KMS-11 (cell line): ENCODE data around the gene ANAPC5.

Experiments
- H2AFZ ChIP-seq: fragments of 200-600 bp; sonication (generic); 2 replicates; pipeline ENCODE4 v1.6.1; 2016; ENCODE audit warnings: antibody characterized with exemption, mixed run types, low read depth
- H3K27ac ChIP-seq: fragments of 200-600 bp; sonication (generic); 2 replicates; pipeline ENCODE4 v1.6.1; 2016; ENCODE audit warnings: mild to moderate bottlenecking, mixed run types
- H3K27me3 ChIP-seq: fragments of 200-600 bp; sonication (generic); 2 replicates; pipeline ENCODE4 v1.6.1; 2017; ENCODE audit warnings: mild to moderate bottlenecking, low read depth, mixed run types, moderate library complexity; ENCODE audit not compliant: insufficient read depth
- H3K36me3 ChIP-seq: fragments of 200-600 bp; sonication (generic); 2 replicates; pipeline ENCODE4 v1.6.1; 2017; ENCODE audit warnings: mild to moderate bottlenecking, mixed run types; ENCODE audit not compliant: insufficient read depth
- H3K4me1 ChIP-seq: fragments of 200-600 bp; sonication (generic); 2 replicates; pipeline ENCODE4 v1.6.1; 2016; ENCODE audit warnings: mild to moderate bottlenecking, low read depth, mixed run types; ENCODE audit not compliant: poor library complexity, severe bottlenecking
- H3K4me2 ChIP-seq: fragments of 200-600 bp; sonication (generic); 2 replicates; pipeline ENCODE4 v1.7.0; 2016; ENCODE audit warnings: mild to moderate bottlenecking, mixed run types
- H3K4me3 ChIP-seq: fragments of 200-600 bp; sonication (generic); IDR thresholded peaks from 2 replicates; pipeline ENCODE4 v1.6.1; 2017; ENCODE audit warnings: low read depth, low read length, mixed read lengths; ENCODE audit not compliant: insufficient read depth
- H3K79me2 ChIP-seq: fragments of 200-600 bp; sonication (generic); 2 replicates; pipeline ENCODE4 v1.6.1; 2016; ENCODE audit warnings: low read depth, mixed run types; ENCODE audit not compliant: insufficient read depth
- H3K9ac ChIP-seq: fragments of 200-600 bp; sonication (generic); 2 replicates; pipeline ENCODE4 v1.6.1; 2016; ENCODE audit warnings: mild to moderate bottlenecking, mixed run types
- H4K20me1 ChIP-seq: fragments of 200-600 bp; sonication (generic); 2 replicates; pipeline ENCODE4 v1.6.1; 2016; ENCODE audit warnings: mild to moderate bottlenecking, mixed run types; ENCODE audit not compliant: insufficient read depth
- TF ChIP-seq, protein P1 (sequence below): fragments of 200-600 bp; sonication (generic); conservative IDR thresholded peaks from 2 replicates; pipeline ENCODE4 v1.6.1; 2017; ENCODE audit warnings: low read depth, mild to moderate bottlenecking, antibody characterized with exemption, low read length, moderate library complexity, mixed read lengths

ANAPC5 gene

DNA sequence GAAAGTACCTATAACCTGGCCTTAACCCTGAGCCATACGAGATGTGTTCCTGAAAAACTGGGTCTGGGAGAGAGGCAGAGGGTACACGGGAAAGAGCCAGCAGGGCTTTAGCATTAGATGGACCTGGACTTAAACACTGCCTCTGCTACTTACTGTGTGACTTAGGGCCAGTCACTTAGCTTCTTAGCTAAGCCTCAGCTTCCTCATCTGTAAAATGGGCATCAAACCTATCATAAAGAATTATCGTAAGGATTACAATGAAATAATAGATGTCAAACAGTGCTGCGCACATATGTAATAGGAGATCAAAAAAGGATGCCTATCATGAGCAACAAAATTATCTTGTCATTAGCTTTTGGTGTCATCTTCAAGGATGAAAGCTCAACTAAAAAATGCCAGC is 23.6 kb downstream of the ANAPC5 start:
- Histone ChIP-seq H2AFZ (no peak overlapping the region), H3K79me2 (no peaks in the 10 kb centered on the region), H3K27ac (no peak overlapping the region), H4K20me1 (no peaks in the 10 kb centered on the region), H3K9ac (no peak overlapping the region), H3K36me3 (no peaks in the 10 kb centered on the region; the same call in none of the 2 replicates), H3K4me2 (no peak overlapping the region), H3K4me3 (no peak overlapping the region), H3K27me3 (no peaks in the 10 kb centered on the region), H3K4me1 (peaks cover 47% of the 10 kb centered on the region)
- TF ChIP-seq, protein P1, sequence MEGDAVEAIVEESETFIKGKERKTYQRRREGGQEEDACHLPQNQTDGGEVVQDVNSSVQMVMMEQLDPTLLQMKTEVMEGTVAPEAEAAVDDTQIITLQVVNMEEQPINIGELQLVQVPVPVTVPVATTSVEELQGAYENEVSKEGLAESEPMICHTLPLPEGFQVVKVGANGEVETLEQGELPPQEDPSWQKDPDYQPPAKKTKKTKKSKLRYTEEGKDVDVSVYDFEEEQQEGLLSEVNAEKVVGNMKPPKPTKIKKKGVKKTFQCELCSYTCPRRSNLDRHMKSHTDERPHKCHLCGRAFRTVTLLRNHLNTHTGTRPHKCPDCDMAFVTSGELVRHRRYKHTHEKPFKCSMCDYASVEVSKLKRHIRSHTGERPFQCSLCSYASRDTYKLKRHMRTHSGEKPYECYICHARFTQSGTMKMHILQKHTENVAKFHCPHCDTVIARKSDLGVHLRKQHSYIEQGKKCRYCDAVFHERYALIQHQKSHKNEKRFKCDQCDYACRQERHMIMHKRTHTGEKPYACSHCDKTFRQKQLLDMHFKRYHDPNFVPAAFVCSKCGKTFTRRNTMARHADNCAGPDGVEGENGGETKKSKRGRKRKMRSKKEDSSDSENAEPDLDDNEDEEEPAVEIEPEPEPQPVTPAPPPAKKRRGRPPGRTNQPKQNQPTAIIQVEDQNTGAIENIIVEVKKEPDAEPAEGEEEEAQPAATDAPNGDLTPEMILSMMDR: no peak

DNA sequence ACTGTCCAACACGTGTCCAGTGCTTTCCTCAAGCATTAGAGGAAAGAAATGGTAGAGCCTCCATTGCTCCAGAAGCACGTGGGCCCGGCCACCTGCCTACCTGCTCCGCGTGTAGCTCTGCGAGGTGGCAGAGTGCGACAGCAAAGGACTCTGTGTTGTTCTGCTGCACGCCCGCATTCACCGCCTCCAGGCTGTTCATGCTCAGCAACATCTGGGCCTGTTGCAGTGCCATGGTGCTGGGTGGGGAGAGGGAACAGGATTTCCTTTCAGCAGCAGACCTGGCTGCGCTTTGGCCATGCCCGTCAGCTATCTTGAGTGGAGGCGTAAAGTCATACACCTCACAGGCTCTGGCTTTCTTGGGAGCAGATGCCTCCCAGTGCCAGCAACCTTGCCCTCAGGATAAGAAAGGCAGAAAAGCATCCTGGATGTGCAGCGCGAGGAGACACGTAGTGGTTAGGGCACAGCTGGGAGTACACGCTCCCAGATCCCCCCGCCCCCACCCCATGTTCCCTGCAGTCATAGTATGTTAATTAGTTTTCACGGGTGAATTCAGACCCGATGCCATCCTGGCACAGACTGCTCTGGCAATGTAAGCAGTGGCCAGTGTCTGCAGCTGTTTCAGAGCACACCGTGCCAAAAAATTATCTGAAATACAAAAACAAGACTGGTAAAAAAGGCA is 25.1 kb downstream of the ANAPC5 start:
- Histone ChIP-seq H4K20me1 (no peaks in the 10 kb centered on the region), H2AFZ (no peak overlapping the region), H3K79me2 (no peaks in the 10 kb centered on the region), H3K27me3 (no peaks in the 10 kb centered on the region), H3K9ac (no peak overlapping the region), H3K36me3 (no peaks in the 10 kb centered on the region; the same call in none of the 2 replicates), H3K4me1 (peaks cover 60% of the 10 kb centered on the region), H3K4me2 (no peak overlapping the region), H3K4me3 (no peak overlapping the region), H3K27ac (peak overlapping the region; percentile 33; the same call in 1 of the 2 replicates)
- TF ChIP-seq, protein P1: no peak

DNA sequence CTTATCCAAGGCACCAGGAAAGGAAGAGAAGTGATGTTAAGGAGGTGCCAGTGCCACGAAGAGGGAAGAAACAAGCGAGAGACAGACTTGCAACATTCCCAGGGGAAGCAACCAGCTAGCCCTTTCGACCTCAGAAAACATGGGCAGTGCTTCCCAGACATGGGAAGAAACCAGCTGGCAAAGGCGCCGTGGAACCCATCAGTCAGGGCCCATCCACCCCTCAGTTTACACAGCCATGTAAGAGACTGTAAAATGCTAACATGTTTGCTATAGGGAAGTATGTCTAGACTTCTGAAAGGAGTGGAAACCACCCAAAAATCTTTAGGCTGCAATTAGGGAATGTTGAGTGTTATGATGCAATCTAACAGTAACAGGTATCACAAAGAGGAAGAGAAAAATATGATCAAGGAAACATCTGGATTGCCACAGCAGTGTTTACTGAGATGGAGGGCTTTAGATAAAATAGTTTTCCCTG is 26.3 kb downstream of the ANAPC5 start:
- H3K4me1 ChIP-seq: peaks cover 58% of the 10 kb centered on the region
- no peaks in the 10 kb centered on the region for H4K20me1 ChIP-seq
- no peaks in the 10 kb centered on the region for H3K27me3 ChIP-seq
- no peak overlapping the region for H2AFZ ChIP-seq
- H3K4me3 ChIP-seq: no peak overlapping the region
- H3K9ac ChIP-seq: no peak overlapping the region
- peak overlapping the region; percentile 33; the same call in 1 of the 2 replicates for H3K27ac ChIP-seq
- H3K4me2 ChIP-seq: peak overlapping the region; percentile 25; the same call in 1 of the 2 replicates
- no peaks in the 10 kb centered on the region for H3K79me2 ChIP-seq
- H3K36me3 ChIP-seq: no peaks in the 10 kb centered on the region; the same call in none of the 2 replicates
- TF ChIP-seq, protein P1: no peak

DNA sequence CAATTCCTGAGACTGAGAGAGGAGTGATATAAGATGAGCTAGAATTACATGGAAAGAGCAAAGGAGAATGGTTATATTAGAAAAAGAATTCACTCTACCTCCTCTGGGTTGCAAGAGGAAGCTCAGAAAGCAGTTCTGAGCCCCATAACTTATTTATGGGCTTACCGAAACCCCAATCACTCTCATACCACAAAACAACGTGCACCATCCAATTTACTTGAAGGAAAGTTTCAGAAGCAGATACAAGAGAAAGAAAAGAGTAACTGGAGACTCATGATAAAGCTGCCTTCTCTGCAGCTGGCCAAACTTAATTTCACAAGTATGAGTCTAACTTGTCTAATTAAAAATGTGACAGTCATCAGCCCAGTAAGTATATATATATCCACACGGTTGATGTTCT is 28.3 kb downstream of the ANAPC5 start:
- no peaks in the 10 kb centered on the region for H4K20me1 ChIP-seq
- H3K4me1 ChIP-seq: peaks cover 58% of the 10 kb centered on the region
- H2AFZ ChIP-seq: no peak overlapping the region
- TF ChIP-seq, protein P1: no peak
- H3K27ac ChIP-seq: peak overlapping the region; percentile 82
- peak overlapping the region; percentile 32; the same call in 1 of the 2 replicates for H3K9ac ChIP-seq
- no peak overlapping the region for H3K4me3 ChIP-seq
- no peaks in the 10 kb centered on the region; the same call in none of the 2 replicates for H3K36me3 ChIP-seq
- no peaks in the 10 kb centered on the region for H3K27me3 ChIP-seq
- no peaks in the 10 kb centered on the region for H3K79me2 ChIP-seq
- H3K4me2 ChIP-seq: peak overlapping the region; percentile 78
